Esophagus muscularis mucosa (tissue), 4 donors: ENCODE results near the gene IL6R. TPM values are rescaled to one million over a fixed set of nuclear protein-coding genes. Genes with fewer than 3 reads are reported as not detected.

Source experiments
- DNase-seq: peaks from one replicate; pipeline ENCODE4 v3.0.0-alpha.2; 2017; ENCODE audit errors: extremely low spot score
- H3K27ac ChIP-seq, 4 donors: fragments of 200-600 bp; sonication (generic); replicated peaks in 1 of 4; 1 replicate in 3 of 4; 2 replicates in 1 of 4; pipeline ENCODE4 v1.5.1; 2016 to 2019; ENCODE audit warnings: mild to moderate bottlenecking in 1 of 4
- H3K27me3 ChIP-seq, 4 donors: fragments of 200-600 bp; sonication (generic); one replicate each; pipeline versions ENCODE4 v1.5.1 to v1.6.0; 2016 to 2019
- H3K36me3 ChIP-seq, 4 donors: fragments of 200-600 bp; sonication (generic); one replicate each; pipeline ENCODE4 v1.5.1; 2016 to 2019
- H3K4me1 ChIP-seq, 4 donors: fragments of 200-600 bp; sonication (generic); one replicate each; pipeline ENCODE4 v1.5.1; 2016 to 2019
- H3K4me3 ChIP-seq, 4 donors: fragments of 200-600 bp; sonication (generic); 1 replicate in 2 of 4; 2 replicates in 2 of 4; pipeline ENCODE4 v1.5.1; 2016 to 2019; ENCODE audit warnings: mild to moderate bottlenecking in 4 of 4, moderate library complexity in 1 of 4
- H3K9me3 ChIP-seq, 4 donors: fragments of 200-600 bp; sonication (generic); 1 replicate in 3 of 4; 2 replicates in 1 of 4; pipeline ENCODE4 v1.5.1; 2016 to 2019
- CTCF ChIP-seq, 3 experiments: fragments of 200-600 bp in 2 of 3; fragments of 450-650 bp in 1 of 3; sonication (generic) in 2 of 3; IDR thresholded peaks; one replicate each; pipeline ENCODE4 v1.5.1; 2017 to 2019; ENCODE audit warnings: antibody characterized with exemption in 3 of 3, mild to moderate bottlenecking in 2 of 3, moderate library complexity in 1 of 3
- EP300 ChIP-seq: sonication (generic); formaldehyde crosslinking; IDR thresholded peaks from one replicate; pipeline ENCODE4 v1.6.1; 2017; ENCODE audit warnings: antibody characterized with exemption
- POLR2A ChIP-seq: fragments of 450-650 bp; IDR thresholded peaks from one replicate; pipeline ENCODE4 v1.6.1; 2017; ENCODE audit warnings: antibody characterized with exemption, moderate library complexity, mild to moderate bottlenecking, low read depth
- POLR2AphosphoS5 ChIP-seq, 2 donors: sonication (generic); formaldehyde crosslinking; IDR thresholded peaks; one replicate each; pipeline ENCODE4 v1.6.1; 2017; ENCODE audit warnings: antibody characterized with exemption in 2 of 2
- WGBS: methylation state at CpG from one replicate; pipeline ENCODE4 v1.1.5; 2018; 5-methylcytosine and 5-hydroxymethylcytosine counted together
- intact Hi-C: fragments of 100-400 bp; cut with DNase I; formaldehyde crosslinking; loops from one replicate; pipeline ENCODE4 v1.15.1; 2023
- total RNA-seq, 4 donors: library from RNA; depleted of rRNA; stranded (reverse); fragments of >200 nt; gene quantifications; one replicate each; pipeline versions ENCODE4 v1.1.0 to v1.2.1, GENCODE V29; 2016

The IL6R gene
- total RNA-seq, 4 donors from 2014 or later = 44.4 to 61.1 (median 54.9) TPM

GRCh38 chr1:154495496-154496273 lies 90.5 kb downstream of the IL6R start:
- intact Hi-C loops = loop anchor here (10.0 kb wide), 1 partner anchor 169 kb away; no protein-coding TSS in a partner anchor
- WGBS = 73% methylated on average over 8 of the region's 8 CpGs
- Histone ChIP-seq H3K27ac (peak overlapping the region in 3 of 4 donors; percentile 11 to 46 (median 26)), H3K4me3 (no peak overlapping the region), H3K9me3 (no peaks in the 10 kb centered on the region), H3K36me3 (peaks cover 0 to 22% (median 0%) of the 10 kb centered on the region in 4 donors), H3K4me1 (peaks cover 11 to 31% (median 15%) of the 10 kb centered on the region in 4 donors), H3K27me3 (peaks cover 0 to 35% (median 13%) of the 10 kb centered on the region in 4 donors)
- DNase-seq = no peak
- TF ChIP-seq CTCF (IDR thresholded peaks at IDR 0.05) (no peak), POLR2A (no peak), POLR2AphosphoS5 (IDR thresholded peaks at IDR 0.05) (no peak), EP300 (no peak)

- intact Hi-C loops = loop anchor here (10.0 kb wide), 1 partner anchor 168 kb away; no protein-coding TSS in a partner anchor
- 65% methylated on average over 5 of the region's 5 CpGs for WGBS
- Histone ChIP-seq H3K4me1 (peaks cover 14 to 30% (median 16%) of the 10 kb centered on the region in 4 donors), H3K27ac (peak overlapping the region in 3 of 4 donors; percentile 11 to 46 (median 26)), H3K9me3 (no peaks in the 10 kb centered on the region), H3K4me3 (no peak overlapping the region), H3K36me3 (peaks cover 0 to 22% (median 0%) of the 10 kb centered on the region in 4 donors), H3K27me3 (peaks cover 0 to 42% (median 20%) of the 10 kb centered on the region in 4 donors)
- DNase-seq = no peak
- TF ChIP-seq POLR2A = no peak
- no peak for TF ChIP-seq EP300
- no peak for TF ChIP-seq CTCF (IDR thresholded peaks at IDR 0.05)
- TF ChIP-seq POLR2AphosphoS5 (IDR thresholded peaks at IDR 0.05) = no peak
Measured at GRCh38 chr1:154496383-154496782, 91.2 kb downstream of the IL6R start.

- Histone ChIP-seq H3K36me3 (peaks cover 0 to 14% (median 0%) of the 10 kb centered on the region in 4 donors), H3K27ac (peak overlapping the region in 3 of 4 donors; percentile 5 to 26 (median 18)), H3K4me1 (peaks cover 19 to 27% (median 20%) of the 10 kb centered on the region in 4 donors), H3K9me3 (no peaks in the 10 kb centered on the region), H3K27me3 (peaks cover 0 to 50% (median 25%) of the 10 kb centered on the region in 4 donors), H3K4me3 (no peak overlapping the region)
- TF ChIP-seq POLR2AphosphoS5 (IDR thresholded peaks at IDR 0.05) (peak; percentile 54 to 65), POLR2A (no peak)
- intact Hi-C loops = loop anchor here (10.0 kb wide), 1 partner anchor 168 kb away; no protein-coding TSS in a partner anchor
- DNase-seq = no peak
- 41% methylated on average over 5 of the region's 5 CpGs for WGBS
Measured at GRCh38 chr1:154497026-154497806, 92.1 kb downstream of the IL6R start.

GRCh38 chr1:154499446-154499845 lies 94.3 kb downstream of the IL6R start:
- Histone ChIP-seq H3K27me3 (peaks cover 5 to 70% (median 40%) of the 10 kb centered on the region in 4 donors), H3K9me3 (peaks cover 0 to 5% (median 0%) of the 10 kb centered on the region in 4 donors), H3K4me3 (peak overlapping the region; percentile 57 to 67 (median 58)), H3K27ac (peak overlapping the region in 1 of 4 donors; percentile 79), H3K36me3 (peaks cover 0 to 13% (median 0%) of the 10 kb centered on the region in 4 donors), H3K4me1 (peaks cover 21 to 28% (median 23%) of the 10 kb centered on the region in 4 donors)
- intact Hi-C loops = loop anchor here (10.0 kb wide), 1 partner anchor 165 kb away; no protein-coding TSS in a partner anchor
- 89% methylated on average over 1 of the region's 1 CpG for WGBS
- no peak for TF ChIP-seq EP300
- no peak for TF ChIP-seq CTCF (IDR thresholded peaks at IDR 0.05)
- no peak for TF ChIP-seq POLR2AphosphoS5 (IDR thresholded peaks at IDR 0.05)
- no peak for TF ChIP-seq POLR2A
- no peak for DNase-seq
